Fibroblast of pulmonary artery (primary cell): ENCODE measurements around the gene OR6Q1.

Experiments
- DNase-seq: peaks from one replicate; pipeline ENCODE4 v3.0.0-alpha.2; 2010; ENCODE audit warnings: low read depth
- H3K4me3 ChIP-seq: replicated peaks from 2 replicates; pipeline ENCODE4 v1.5.1; 2011; ENCODE audit warnings: low read depth, mild to moderate bottlenecking, control low read depth, low read length, moderate library complexity
- TF ChIP-seq, protein P1 (sequence below): IDR thresholded peaks from 2 replicates; pipeline ENCODE4 v1.5.1; 2011; ENCODE audit warnings: mild to moderate bottlenecking, control low read depth, low read length, inconsistent platforms; ENCODE audit errors: missing control alignments

Gene OR6Q1

DNA sequence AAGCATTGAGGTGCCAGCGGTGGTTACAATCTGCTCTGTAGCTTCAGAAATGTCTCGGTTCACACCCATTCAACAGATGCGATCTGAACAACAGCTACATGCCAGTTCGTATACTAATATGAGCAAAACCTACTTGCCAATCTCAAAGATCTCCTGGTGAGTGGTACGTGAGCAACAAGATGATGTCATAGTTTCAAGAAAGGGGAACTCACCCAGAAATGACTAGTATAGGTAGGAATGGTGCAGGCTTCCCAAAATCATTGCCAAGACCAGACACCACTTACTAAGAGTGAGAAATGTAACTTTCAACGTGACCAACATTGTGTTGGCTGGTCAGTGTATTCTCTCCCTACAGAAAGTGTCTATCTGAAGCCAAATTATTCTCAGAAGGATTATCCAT lies 31.1 kb downstream of the OR6Q1 start:
- H3K4me3 ChIP-seq, result no peak overlapping the region
- TF ChIP-seq, protein P1, sequence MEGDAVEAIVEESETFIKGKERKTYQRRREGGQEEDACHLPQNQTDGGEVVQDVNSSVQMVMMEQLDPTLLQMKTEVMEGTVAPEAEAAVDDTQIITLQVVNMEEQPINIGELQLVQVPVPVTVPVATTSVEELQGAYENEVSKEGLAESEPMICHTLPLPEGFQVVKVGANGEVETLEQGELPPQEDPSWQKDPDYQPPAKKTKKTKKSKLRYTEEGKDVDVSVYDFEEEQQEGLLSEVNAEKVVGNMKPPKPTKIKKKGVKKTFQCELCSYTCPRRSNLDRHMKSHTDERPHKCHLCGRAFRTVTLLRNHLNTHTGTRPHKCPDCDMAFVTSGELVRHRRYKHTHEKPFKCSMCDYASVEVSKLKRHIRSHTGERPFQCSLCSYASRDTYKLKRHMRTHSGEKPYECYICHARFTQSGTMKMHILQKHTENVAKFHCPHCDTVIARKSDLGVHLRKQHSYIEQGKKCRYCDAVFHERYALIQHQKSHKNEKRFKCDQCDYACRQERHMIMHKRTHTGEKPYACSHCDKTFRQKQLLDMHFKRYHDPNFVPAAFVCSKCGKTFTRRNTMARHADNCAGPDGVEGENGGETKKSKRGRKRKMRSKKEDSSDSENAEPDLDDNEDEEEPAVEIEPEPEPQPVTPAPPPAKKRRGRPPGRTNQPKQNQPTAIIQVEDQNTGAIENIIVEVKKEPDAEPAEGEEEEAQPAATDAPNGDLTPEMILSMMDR, result no peak
- peak; percentile 62 for DNase-seq

DNA sequence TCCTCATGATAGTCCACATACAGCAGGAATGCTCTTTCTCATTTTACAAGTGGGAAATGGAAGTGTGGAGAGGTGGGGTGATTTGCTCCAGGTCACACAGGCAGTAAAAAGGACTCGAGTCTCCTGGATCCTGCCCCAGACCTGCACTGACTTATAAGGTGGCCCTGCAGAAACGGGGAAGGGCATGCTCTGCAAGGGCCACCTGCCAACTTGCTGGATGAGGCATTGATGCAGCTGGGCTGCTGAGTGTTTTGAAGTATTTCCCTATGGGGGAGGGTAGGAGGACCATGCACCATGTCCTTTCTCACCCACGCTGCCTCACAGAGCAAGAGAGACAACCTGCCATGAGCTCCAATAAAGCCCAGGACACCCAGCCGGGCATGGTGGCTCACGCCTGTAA lies 36.9 kb downstream of the OR6Q1 start:
- no peak overlapping the region for H3K4me3 ChIP-seq
- DNase-seq, result no peak
- TF ChIP-seq, protein P1, result no peak

DNA sequence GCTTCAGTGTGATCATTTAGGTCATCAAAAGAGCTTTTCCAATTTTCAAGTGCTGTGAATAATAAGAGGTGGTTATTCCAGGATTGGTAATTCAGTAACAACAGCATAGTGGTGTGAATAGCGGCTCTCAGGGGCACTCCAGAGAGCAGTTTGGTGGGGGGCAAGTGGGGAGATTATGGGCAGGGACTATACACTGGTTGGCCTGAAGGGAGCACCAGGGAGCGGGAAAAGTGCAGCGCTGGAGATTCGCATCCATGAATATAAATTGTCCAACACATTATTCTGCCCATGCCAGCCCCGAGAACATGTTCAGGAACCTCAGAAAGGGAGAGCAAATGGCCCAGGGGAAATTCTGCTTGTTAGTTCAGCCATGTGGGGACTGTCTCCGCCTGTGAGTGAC lies 37.9 kb downstream of the OR6Q1 start:
- H3K4me3 ChIP-seq, result no peak overlapping the region
- no peak for DNase-seq
- TF ChIP-seq, protein P1, result peak; percentile 2

DNA sequence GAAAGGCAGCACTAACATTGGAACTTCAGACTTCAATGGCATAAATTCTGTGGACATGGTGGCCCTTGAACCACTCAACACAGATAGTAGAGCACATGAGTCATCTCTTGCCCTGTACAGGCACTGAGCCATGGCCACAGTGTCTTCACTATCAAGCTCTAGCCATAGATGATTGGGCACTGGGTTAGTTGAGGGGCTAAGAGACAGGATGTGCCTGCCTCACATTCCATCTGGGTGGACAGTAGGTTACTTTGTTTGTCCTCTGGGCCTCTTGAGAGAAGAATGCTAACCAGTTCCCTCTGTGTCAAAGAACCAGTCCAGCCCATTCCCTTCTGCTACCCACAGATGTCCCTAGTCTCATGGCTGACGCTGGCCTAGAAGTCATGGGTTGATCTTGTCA lies 39.8 kb downstream of the OR6Q1 start:
- TF ChIP-seq, protein P1, result no peak
- H3K4me3 ChIP-seq, result no peak overlapping the region
- no peak for DNase-seq

DNA sequence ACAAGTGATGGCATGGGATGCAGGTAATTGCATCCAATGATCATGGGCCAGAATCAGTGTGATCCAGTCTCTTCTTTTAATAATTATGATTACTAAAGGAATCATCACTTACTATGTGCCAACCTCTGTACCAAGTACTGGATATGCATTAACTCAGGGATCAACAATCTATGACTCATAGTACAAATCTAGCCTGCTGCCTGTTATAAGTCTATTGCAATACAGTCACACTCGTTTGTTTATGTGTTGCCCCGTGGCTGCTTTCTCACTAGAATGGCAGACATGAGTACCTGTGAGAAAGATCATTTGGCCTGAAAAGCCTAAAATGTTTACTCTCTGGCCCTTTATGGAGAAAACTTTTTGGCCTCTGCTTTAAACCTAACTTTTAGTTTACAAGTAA lies 45.0 kb downstream of the OR6Q1 start:
- no peak overlapping the region for H3K4me3 ChIP-seq
- TF ChIP-seq, protein P1, result no peak
- DNase-seq, result peak; percentile 20
